ENCODE data around the gene PCBP3.

Gene PCBP3

GRCh38 chr21:45918835-45919447, 275.4 kb downstream of the PCBP3 start:
- DNase-seq: no peak

GRCh38 chr21:45919593-45919992, 276.1 kb downstream of the PCBP3 start:
- DNase-seq: no peak

GRCh38 chr21:45920824-45921600, 277.5 kb downstream of the PCBP3 start:
- no peak for DNase-seq

- no peak for DNase-seq
These were observed 278.4 kb downstream of the PCBP3 start for GRCh38 chr21:45921917-45922316.

GRCh38 chr21:45922648-45923047, 279.1 kb downstream of the PCBP3 start:
- DNase-seq: no peak

- peak; percentile 92 for DNase-seq
These were observed 279.6 kb downstream of the PCBP3 start for GRCh38 chr21:45923146-45923545.

- DNase-seq: no peak
These were observed 282.8 kb downstream of the PCBP3 start for GRCh38 chr21:45926281-45926680.

- DNase-seq: no peak
These were observed 283.5 kb downstream of the PCBP3 start for GRCh38 chr21:45927032-45927431.

- DNase-seq: no peak
These were observed 284.6 kb downstream of the PCBP3 start for GRCh38 chr21:45927851-45928850.

GRCh38 chr21:45929449-45929848, 285.9 kb downstream of the PCBP3 start:
- DNase-seq: no peak

GRCh38 chr21:45930231-45930760, 286.8 kb downstream of the PCBP3 start:
- no peak for DNase-seq

- DNase-seq: no peak
These were observed 287.3 kb downstream of the PCBP3 start for GRCh38 chr21:45930792-45931191.

- DNase-seq: no peak
These were observed 288.0 kb downstream of the PCBP3 start for GRCh38 chr21:45931397-45931969.

GRCh38 chr21:45932922-45933502, 289.5 kb downstream of the PCBP3 start:
- no peak for DNase-seq

- no peak for DNase-seq
These were observed 290.6 kb downstream of the PCBP3 start for GRCh38 chr21:45934085-45934484.

GRCh38 chr21:45934554-45934953, 291.0 kb downstream of the PCBP3 start:
- no peak for DNase-seq

- peak; percentile 58 for DNase-seq
These were observed 292.1 kb downstream of the PCBP3 start for GRCh38 chr21:45935628-45936027.

GRCh38 chr21:45937721-45938452, 294.4 kb downstream of the PCBP3 start:
- DNase-seq: no peak

GRCh38 chr21:45938453-45938755, 294.9 kb downstream of the PCBP3 start:
- no peak for DNase-seq

- DNase-seq: no peak
These were observed 295.4 kb downstream of the PCBP3 start for GRCh38 chr21:45938811-45939520.

- no peak for DNase-seq
These were observed 296.1 kb downstream of the PCBP3 start for GRCh38 chr21:45939521-45940045.

All from eye (tissue), 1 donor.